UCSD-AML1 (cell line): ENCODE measurements around the gene SPNS2.

Source experiments
- DNase-seq: peaks from one replicate; lab custom pipeline; 2025; ENCODE audit not compliant: unreplicated experiment; lab: John Stamatoyannopoulos, UW

Gene SPNS2

DNA sequence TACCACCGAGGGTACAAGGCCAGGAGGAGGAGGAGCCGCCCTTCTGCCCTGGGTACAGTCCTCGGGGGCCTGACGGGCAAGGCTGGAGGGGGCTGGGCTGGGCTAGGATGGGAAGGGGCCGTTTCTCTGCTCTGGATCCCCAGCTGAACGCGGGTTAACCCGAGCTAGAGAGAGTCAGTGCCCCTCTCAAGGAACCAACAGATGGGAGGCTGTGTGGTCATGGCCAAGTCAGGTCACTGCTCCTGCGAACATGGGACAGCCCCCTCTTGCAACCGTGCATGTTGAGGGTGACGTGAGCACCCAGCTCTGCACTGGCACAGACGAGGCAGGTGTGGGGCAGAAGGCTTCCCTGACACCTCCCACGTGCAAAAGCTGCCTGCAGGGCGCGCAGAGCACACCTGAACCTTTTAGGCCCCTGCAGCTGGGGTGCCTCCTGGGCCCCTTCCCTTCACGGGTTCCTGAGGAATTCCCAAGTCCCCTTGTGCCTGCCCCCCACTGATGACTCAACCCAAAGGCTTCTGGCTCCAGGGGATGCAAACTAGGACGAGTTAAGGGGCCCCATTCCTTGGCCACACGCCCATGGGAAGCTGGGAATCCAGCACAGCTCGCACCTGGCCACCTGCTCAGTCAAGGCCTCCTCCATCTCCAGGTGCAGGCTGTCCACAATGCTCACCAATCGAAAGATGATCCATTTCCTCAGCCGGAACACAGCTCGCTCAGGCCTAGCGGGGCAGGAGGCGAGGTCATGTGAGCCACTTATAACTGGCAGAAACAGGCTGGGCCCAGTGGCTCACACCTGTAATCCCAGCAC is 50.2 kb downstream of the SPNS2 start:
- no peak for DNase-seq

DNA sequence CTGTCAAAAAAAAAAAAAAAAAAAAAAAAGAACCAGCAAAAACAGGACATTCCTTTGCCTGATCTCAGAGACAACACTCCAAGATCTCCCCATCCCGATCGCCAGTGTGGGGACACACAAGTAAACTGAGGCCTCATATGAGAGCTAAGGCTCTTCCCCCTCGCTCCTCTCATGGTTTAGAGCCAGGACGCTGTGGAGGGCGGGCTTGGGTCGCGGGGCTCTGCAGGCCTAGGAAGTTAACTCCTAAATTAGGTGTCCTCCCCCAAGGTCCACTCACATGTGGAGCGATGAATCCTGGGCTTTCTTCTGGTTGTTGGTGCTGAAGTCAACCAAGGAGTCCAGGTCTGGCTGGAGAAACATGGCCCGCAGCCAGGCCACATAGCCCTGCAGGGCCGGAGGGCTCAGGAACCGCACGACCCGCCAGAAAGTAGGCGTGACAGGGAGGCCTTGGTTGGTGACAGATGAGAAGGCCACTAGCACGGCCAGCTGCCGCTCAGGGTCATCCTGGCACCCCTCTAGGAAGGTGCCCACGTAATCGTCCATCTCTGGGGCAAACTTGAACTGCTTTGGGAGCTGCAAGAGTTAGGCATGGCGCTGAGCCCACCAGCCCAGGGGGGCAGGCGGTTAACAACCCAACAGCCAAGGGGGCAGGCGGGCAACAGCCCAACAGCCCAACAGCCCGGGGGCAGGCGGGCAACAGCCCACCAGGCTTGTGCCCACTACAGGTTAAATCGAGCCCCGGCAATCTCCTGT is 51.3 kb downstream of the SPNS2 start:
- DNase-seq, result no peak

DNA sequence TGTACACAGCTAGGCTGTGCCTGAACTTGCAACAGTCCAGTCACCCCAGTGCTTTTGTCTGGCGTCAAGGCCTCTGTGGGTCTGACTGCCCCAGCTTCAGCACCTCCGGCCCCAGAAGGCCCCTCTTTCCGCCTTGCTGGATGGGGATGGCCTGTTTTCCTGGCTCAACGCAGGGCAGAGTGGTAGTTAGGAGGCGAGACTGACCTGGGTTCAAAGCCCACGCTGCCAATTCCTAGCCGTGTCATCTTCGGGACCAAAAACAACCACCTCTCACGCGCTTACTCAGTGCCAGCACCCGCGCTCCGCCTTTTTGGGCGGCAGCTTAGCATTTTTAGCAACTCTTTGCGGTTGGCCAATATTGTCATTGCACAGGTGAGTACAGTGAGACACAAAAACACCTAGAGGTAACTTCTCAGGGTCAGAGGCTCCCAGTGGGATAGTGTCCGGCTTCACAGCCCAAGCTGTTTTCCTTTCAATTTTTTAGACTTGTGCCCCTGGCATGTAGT is 51.9 kb downstream of the SPNS2 start:
- DNase-seq, result no peak

DNA sequence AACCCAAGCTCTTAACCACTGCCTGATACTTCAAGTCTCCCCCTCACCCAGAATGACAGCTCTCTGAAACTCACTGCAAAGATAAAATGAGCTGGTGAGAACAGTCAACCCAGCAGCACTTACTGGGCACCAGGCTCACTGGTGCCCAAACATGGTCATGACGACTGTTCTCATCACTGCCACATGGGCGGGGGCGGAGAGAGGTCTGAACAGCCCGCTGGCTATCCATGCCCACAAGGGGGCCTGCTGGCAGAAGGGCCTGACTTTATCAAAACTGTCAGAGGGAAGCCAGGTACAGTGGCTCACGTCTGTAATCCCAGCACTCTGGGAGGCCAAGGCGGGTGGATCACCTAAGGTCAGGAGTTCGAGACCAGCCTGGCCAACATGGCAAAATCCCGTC is 52.5 kb downstream of the SPNS2 start:
- DNase-seq, result no peak

DNA sequence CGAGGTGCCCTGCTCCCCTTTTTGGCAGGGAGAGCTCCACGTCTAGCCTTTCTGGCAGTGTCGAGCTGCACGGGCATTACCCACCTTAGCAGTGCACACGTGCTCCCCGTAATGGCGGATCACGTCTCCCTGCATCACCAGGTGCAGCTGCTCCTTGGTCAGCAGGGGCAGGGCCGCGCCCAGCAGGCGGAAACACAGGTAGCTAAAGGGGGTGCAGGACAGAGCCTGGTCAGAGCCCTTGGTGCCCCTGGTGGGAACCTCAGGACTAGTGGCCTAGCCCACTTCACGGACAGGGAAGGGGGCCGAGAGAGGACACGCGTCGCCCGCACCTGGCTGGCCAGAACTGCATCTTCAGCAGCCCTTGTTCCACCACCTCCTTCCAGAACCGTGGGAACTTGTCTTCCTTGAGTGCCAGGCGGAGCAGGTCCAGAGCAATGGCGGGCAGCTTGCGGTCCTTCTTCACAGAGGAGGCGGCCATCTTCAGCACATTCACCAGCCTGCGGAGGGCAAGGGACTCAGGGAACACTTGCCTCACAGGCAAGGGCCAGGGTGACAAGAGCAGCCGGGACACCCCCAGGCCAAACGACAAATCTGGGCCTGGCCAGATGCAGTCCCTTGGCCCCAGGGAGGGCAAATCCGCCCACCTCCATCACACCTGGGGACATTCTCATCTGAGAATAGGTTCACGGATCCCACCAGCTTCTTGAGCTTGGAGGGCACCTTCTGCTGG is 53.3 kb downstream of the SPNS2 start:
- DNase-seq, result no peak

DNA sequence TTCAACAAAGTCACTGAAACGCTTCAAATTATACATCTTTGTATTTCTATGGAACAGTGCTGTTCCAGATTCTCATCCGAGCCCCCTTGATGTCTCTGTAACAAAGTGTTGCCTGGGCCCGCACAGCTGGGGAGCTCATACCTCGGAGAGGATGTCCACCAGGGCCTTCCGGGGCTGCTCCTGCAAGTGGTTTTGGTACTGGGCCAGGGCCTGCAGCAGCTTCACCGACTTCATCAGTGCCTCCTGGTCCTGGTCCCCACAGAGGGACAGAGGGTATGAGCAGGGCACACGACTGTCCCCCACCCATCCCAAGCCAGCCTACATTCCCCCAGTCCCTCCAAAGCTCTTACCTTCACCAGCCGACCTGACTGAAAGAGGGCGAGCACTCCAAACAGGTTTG is 55.0 kb downstream of the SPNS2 start:
- no peak for DNase-seq

DNA sequence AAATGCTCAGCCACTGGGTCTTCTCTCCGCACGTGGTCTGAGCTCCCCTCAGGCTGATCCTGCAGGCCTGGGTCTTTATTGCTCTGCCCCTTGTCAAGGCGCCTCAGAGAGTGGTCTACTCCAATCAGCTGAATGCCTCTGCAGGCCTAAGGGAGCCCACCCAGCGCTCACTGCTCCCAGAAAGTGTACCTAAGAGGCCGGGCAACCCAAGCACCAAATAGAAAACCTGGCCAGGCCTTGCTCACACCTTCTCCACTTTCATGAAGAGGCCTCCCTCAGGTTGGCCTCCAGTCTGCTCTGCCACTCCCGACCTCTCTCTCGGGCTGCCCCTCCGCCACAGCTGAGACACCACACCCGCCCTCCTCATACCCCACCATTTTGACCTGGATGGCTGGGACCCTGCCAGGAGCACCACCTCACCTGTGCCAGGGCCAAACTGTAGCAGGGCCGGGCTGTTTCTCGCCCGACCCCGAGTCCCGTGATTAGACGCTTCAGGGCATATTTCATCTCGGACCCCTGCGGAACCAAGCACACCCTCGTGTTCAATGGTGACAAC is 55.8 kb downstream of the SPNS2 start:
- DNase-seq, result no peak

DNA sequence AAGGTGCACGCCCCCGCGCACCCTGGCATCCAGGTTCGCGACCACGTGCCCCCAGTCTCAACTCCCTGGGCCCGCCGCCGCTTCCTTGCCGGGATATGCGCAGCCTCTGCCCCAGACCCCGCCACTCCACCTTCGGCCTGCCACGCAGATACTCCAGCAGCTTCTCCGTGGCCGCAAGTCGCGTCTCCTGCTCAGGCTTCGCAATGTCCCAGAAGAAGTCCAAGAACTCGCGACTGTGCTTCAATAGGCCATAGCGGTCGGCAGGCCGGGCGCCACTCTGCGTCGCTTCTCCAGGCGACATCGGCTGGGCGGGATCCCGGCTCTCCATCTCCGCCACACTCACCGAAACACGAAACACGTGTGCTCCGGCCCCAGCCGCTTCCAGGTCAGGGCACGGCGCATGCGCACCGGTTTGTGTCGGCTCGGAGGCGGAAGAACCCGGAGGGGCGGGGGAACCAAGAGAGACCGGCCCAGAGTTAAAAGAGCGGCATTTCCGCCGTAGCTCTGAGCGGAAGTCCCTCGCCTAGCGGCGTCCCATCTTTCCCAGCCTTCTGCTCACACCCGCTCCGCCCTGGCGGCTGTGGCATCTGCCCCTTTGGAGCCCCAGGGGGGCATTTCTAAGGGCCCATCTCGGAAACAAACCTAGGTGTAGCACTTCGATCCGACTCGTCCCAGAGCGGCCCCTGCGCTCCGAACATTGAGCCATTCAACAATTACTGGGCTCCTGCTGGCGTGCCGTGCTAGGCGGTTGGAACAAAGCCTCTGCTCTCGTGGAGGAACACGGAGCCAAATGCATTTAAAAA is 56.5 kb downstream of the SPNS2 start, which contains the start of gene MYBBP1A:
Gene MYBBP1A (minus strand): TSS at position 388 of the 803 bp plus-strand sequence. CDS start 60 bp downstream, at position 328.
- DNase-seq, result peak; percentile 97

DNA sequence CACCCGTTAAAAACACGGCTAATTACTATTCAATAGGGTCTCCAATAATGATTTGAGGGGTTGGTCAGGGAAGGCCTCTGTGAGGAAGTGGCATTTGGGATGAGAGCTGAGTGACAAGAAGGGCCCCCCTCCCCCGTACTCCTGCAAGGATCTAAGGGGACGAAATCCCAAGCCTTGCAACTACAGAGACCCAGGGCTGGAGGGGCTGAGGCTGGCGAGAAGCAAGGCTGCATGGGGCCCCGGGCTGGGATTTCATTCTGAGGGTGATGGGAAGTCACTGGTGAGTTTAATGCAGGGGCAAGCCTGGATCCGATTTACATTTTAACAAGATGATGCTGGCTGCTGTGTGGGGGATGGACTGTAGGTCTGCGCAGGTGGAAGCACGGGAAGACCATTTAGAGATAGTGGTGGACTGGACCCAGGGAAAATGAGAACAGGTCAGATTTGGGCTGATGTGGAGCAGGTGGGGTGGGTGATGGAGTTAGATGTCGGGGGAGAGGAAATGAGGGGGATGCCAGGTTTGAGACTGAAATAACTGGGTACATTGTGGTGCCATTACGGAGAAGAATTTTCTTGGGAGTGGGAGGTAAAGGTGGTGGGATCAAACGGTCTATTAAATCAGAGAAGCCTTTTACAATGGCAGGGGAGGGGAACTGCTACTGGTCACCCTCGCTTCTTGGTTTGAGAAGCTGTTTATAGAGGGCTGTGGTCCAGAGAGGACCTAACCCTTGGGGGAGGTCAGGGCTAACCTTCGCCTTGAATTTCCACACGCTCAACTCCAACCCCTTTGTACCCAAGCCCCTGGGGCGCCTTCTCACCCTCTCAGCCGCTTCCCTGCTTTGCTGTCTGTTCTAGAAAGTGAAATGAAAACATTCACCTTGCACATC is 57.4 kb downstream of the SPNS2 start:
- no peak for DNase-seq

DNA sequence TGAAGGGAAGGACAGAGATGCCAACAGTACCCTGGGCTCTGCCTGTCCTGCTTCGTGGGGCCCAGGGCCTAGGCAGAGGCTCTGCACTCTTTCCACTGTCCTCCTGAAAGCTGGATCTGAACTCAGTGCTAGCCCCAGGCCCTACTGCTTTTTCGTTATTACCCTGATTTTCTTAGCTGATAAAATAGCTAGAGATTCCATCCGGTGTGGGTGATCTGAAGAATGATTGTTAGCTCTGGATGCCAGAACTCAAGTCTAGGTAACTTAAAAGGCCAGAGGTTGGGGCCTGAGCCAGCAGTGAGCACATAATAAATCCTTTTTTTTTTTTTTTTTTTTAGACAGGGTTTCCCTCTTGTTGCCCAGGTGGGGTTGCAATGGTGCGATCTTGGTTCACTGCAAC is 58.3 kb downstream of the SPNS2 start:
- DNase-seq, result no peak

DNA sequence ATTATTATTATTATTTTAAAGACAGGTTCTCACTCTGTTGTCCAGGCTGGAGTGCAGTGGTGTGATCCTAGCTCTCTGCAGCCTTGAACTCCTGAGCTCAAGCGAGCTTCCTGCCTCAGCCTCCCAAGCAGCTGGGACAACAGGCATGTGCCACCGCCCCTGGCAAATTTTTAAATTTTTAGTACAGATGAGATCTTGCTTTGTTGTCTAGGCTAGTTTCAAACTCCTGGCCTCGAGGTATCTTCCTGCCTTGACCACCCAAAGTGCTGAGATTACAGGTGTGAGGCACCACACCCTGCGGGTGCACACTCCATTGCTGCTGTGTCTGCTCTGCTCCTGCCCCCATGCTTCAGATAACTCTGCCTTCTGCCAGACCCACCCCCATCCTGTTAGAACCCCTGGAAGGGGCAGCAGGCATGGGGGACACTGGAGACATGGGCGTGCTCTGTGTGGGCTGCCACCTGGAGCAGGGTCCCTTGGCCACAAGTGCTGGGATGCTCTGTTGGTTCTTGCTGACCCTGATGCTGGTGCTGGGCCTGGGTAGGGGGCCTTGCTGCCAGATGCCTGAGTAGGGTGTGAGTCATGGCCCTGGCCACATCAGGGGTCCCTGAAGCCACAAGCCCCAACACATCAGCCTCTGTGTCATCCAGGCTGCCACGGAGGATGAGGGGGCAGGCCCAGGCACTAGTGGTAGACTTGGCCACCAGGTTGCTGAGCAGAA is 59.1 kb downstream of the SPNS2 start:
- no peak for DNase-seq

DNA sequence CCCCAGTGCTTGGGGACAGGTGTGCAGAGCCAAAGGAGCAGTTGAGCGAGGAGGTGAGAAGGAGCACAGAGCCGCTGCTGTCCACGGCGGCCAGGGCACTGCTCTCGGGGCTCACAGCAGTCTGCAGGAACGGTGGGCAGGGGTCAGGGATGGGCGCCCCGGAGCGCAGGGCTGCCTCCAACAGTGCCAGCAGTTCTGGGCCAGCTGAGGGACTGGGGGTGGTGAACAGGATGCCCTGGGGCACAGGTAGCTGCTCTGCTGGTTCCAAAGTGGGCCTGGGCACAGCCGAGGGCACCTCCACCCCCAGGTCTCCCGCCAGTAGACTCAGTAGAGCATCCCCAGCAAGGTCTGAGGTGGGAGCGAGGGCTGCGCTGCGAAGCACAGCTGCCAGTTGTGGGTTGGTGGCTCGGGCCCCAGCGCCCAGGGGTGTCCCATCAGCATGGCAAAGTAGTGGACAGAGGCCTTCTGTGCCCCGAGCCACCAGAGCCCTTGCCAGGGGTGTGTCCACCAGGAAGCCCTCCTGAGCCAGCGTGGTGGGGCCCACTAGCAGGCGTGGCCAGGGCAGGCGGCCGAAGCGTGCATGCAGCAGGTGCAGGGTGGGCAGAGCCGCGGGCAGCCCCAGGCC is 59.8 kb downstream of the SPNS2 start:
- no peak for DNase-seq

DNA sequence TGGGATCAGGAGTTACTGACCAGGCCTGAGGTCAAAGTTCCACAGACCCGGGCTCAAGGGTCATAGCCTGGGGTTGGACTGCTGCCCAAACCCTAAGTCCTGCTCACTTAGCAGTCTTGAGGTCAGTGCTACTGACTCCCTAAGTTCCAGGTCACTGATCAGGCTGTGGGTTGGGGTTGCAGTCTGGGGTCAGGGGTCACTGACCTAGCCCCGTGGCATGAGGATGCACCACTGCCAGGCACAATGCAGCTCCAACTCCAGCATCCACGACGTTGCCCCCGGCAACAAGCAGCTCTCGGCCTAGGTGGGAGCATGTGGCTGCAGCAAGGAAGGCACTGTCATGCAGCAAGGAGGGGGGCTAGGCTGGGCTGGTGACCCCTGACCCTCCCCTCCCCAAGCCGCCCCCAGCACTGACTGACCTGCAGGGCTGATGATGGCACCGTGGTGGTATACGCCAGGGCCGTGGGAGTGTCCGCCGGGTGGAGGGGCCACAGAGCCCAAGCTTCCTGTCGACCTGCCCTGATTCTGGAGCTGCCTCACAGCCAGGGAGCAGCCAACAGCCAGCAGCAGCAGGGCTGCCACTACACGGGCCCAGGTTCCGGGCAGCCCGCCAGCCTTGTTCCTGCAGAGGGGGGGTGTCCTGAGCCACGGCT is 60.6 kb downstream of the SPNS2 start:
- DNase-seq, result no peak

DNA sequence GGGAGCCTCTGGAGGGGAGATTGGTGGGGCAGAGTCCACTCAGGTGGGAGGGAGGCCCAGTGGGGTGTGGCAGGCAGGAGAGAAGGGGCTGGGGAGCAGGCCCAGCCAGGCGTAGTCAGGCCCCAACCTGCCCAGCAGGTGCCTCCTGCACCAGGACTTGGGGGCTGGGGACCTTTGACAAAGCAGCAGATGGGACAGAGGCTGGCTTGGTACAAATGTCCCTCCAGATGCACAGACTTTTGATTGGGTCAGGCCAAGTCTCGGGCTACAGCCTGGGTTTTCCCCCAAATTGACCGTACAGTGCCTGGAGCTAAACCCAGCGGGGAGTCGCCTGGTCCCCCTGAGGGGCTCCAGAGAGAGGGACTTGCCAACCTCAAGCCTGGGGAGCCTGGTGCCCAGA is 61.3 kb downstream of the SPNS2 start:
- no peak for DNase-seq

DNA sequence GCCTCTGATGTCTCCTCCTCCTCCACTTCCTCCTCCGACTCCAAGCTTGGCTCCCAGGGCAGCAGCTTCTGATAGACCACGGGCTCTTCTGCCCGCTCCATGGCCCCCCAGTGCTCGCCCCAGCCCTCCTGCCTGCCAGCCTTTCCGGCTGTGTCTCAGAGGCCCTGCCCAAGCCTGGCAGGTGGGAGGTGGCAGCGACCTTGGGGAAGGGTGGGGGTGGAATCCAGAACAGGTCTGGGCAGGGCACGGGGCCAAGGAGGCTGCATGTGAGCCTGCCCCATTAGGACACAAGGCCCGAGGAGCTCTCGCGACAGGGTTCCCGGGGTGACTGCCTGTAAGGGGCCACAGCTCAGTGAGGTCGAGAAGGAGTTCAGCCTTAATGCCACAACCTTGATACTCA is 61.7 kb downstream of the SPNS2 start, which contains the start of gene GGT6:
Gene GGT6 (minus strand): TSS at position 157 of the 400 bp plus-strand sequence. CDS start 56 bp downstream, at position 101.
- no peak for DNase-seq

DNA sequence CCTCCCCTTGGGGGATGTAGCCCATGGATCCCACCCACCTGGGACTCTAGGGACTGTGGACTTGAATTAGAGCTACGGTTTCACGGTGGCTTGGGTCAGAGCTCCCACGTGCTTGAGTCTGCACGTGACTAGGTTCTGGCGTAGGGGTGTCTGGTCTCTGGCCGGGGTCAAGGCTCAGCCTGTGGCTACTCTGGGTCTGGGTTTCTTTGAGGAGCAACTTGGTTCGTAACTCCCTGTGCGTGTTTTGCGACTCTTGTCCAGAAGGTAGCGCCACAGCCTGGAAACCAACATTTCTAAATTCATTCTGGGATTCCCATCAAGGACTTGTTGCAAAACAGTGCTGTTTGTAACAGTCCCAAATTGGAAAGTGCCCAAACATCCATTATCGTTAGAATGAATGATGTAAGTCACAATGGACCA is 62.2 kb downstream of the SPNS2 start:
- DNase-seq, result no peak
